HG03135 (cell line): ENCODE measurements around the gene ZBTB25.

Experiments
- ATAC-seq: cut with Tn5 transposase; IDR thresholded peaks from one replicate; pipeline ENCODE4 v1.9.1; 2021; ENCODE audit warnings: mild to moderate bottlenecking, moderate library complexity; ENCODE audit not compliant: unreplicated experiment

ZBTB25 gene

GRCh38 chr14:64444984-64445845 is 58.4 kb downstream of the ZBTB25 start:
- ATAC-seq, result peak; percentile 96

- ATAC-seq, result no peak
Measured at GRCh38 chr14:64444140-64444539, 59.5 kb downstream of the ZBTB25 start.

GRCh38 chr14:64442300-64442988 is 61.2 kb downstream of the ZBTB25 start:
- ATAC-seq, result no peak

- no peak for ATAC-seq
Measured at GRCh38 chr14:64440494-64440893, 63.1 kb downstream of the ZBTB25 start.

GRCh38 chr14:64439141-64439540 is 64.5 kb downstream of the ZBTB25 start:
- ATAC-seq, result no peak

GRCh38 chr14:64438181-64438841 is 65.3 kb downstream of the ZBTB25 start:
- no peak for ATAC-seq

GRCh38 chr14:64434528-64434927 is 69.1 kb downstream of the ZBTB25 start:
- ATAC-seq, result no peak

- no peak for ATAC-seq
Measured at GRCh38 chr14:64423987-64424386, 79.7 kb downstream of the ZBTB25 start.

GRCh38 chr14:64422756-64423155 is 80.9 kb downstream of the ZBTB25 start:
- ATAC-seq, result no peak

GRCh38 chr14:64422005-64422404 is 81.6 kb downstream of the ZBTB25 start:
- no peak for ATAC-seq

GRCh38 chr14:64421166-64421565 is 82.5 kb downstream of the ZBTB25 start:
- ATAC-seq, result no peak

GRCh38 chr14:64419003-64419402 is 84.6 kb downstream of the ZBTB25 start:
- ATAC-seq, result no peak

- ATAC-seq, result no peak
Measured at GRCh38 chr14:64417771-64418125, 85.9 kb downstream of the ZBTB25 start.

- ATAC-seq, result no peak
Measured at GRCh38 chr14:64417055-64417770, 86.4 kb downstream of the ZBTB25 start.

- ATAC-seq, result no peak
Measured at GRCh38 chr14:64416348-64416932, 87.2 kb downstream of the ZBTB25 start.

- ATAC-seq, result no peak
Measured at GRCh38 chr14:64412237-64412636, 91.4 kb downstream of the ZBTB25 start.

- ATAC-seq, result no peak
Measured at GRCh38 chr14:64411001-64411400, 92.6 kb downstream of the ZBTB25 start.

- no peak for ATAC-seq
Measured at GRCh38 chr14:64410084-64410774, 93.4 kb downstream of the ZBTB25 start.

- no peak for ATAC-seq
Measured at GRCh38 chr14:64409126-64409920, 94.3 kb downstream of the ZBTB25 start.
